Urothelium cell line (cell line): Measurements from ENCODE around the gene FKBP1A.

Experiments
- DNase-seq: peaks from one replicate; pipeline ENCODE4 v3.0.0; 2011; ENCODE audit warnings: low spot score, mixed read lengths
- FAIRE-seq: peaks from 2 replicates; lab custom pipeline; 2011; peaks lifted over from hg19 to GRCh38; lab: Jason Lieb, UNC

The FKBP1A gene

GRCh38 chr20:1388741-1389483 lies 3.9 kb downstream of the FKBP1A start:
- DNase-seq: no peak
- no peak for FAIRE-seq

- FAIRE-seq: no peak
- no peak for DNase-seq
These were observed 4.6 kb downstream of the FKBP1A start for GRCh38 chr20:1388253-1388652.

- DNase-seq (no peak), FAIRE-seq (no peak)
These were observed 6.5 kb downstream of the FKBP1A start for GRCh38 chr20:1386323-1386722.

- FAIRE-seq (no peak), DNase-seq (no peak)
These were observed 9.0 kb downstream of the FKBP1A start for GRCh38 chr20:1383623-1384404.

- DNase-seq: no peak
- no peak for FAIRE-seq
These were observed 10.2 kb downstream of the FKBP1A start for GRCh38 chr20:1382670-1383069.

GRCh38 chr20:1381753-1382591 lies 10.9 kb downstream of the FKBP1A start:
- no peak for FAIRE-seq
- no peak for DNase-seq

- DNase-seq (no peak), FAIRE-seq (no peak)
These were observed 14.1 kb downstream of the FKBP1A start for GRCh38 chr20:1378735-1379125.

GRCh38 chr20:1377984-1378734 lies 14.7 kb downstream of the FKBP1A start:
- no peak for FAIRE-seq
- DNase-seq: peak; percentile 61

GRCh38 chr20:1377341-1377871 lies 15.4 kb downstream of the FKBP1A start:
- FAIRE-seq: no peak
- no peak for DNase-seq

GRCh38 chr20:1376408-1377270 lies 16.2 kb downstream of the FKBP1A start:
- no peak for FAIRE-seq

GRCh38 chr20:1376007-1376406 lies 16.8 kb downstream of the FKBP1A start:
- FAIRE-seq (no peak), DNase-seq (no peak)

More at GRCh38 chr20:1376408-1377270, 16.2 kb downstream of the FKBP1A start:
- DNase-seq: no peak

- no peak for DNase-seq
These were observed 17.3 kb downstream of the FKBP1A start for GRCh38 chr20:1375515-1375914.

GRCh38 chr20:1374246-1374645 lies 18.6 kb downstream of the FKBP1A start:
- no peak for FAIRE-seq

More at GRCh38 chr20:1375515-1375914, 17.3 kb downstream of the FKBP1A start:
- no peak for FAIRE-seq

GRCh38 chr20:1373614-1374013 lies 19.2 kb downstream of the FKBP1A start:
- no peak for FAIRE-seq
- no peak for DNase-seq

More at GRCh38 chr20:1374246-1374645, 18.6 kb downstream of the FKBP1A start:
- no peak for DNase-seq

GRCh38 chr20:1373036-1373435 lies 19.8 kb downstream of the FKBP1A start:
- no peak for FAIRE-seq
- no peak for DNase-seq

GRCh38 chr20:1371830-1372539 lies 20.9 kb downstream of the FKBP1A start:
- DNase-seq: no peak

GRCh38 chr20:1371202-1371782 lies 21.6 kb downstream of the FKBP1A start:
- no peak for DNase-seq
- no peak for FAIRE-seq

More at GRCh38 chr20:1371830-1372539, 20.9 kb downstream of the FKBP1A start:
- FAIRE-seq: no peak

GRCh38 chr20:1370548-1371110 lies 22.2 kb downstream of the FKBP1A start:
- FAIRE-seq (no peak), DNase-seq (no peak)
